Smooth muscle cell of the coronary artery (primary cell): Measurements from ENCODE around the gene ZSWIM2. TPM values are rescaled to one million over a fixed set of nuclear protein-coding genes. Genes with fewer than 3 reads are reported as not detected.

Experiments used
- total RNA-seq: library from RNA; depleted of rRNA; stranded (reverse); fragments of >200 nt; gene quantifications from 2 replicates; pipeline ENCODE4 v1.2.3, GENCODE V29; 2014; ENCODE audit warnings: low replicate concordance

The ZSWIM2 gene, protein sequence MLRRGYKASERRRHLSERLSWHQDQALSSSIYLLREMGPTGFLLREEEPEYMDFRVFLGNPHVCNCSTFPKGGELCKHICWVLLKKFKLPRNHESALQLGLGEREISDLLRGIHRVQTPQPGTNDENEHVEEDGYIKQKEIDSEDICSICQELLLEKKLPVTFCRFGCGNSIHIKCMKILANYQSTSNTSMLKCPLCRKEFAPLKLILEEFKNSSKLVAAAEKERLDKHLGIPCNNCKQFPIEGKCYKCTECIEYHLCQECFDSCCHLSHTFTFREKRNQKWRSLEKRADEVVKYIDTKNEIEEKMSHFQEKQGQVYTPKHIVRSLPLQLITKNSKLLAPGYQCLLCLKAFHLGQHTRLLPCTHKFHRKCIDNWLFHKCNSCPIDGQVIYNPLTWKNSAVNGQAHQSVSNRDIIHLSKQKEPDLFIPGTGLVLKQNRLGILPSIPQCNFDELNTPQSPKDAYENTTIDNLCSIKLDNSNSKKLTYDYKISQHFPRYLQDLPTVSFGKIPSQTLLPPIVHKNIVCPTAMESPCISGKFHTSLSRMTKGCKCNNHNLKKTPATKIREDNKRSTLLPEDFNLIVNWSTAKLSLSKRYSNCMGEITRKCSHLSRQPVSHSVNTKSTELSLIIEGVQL
- not detected in 2 replicates for total RNA-seq

DNA sequence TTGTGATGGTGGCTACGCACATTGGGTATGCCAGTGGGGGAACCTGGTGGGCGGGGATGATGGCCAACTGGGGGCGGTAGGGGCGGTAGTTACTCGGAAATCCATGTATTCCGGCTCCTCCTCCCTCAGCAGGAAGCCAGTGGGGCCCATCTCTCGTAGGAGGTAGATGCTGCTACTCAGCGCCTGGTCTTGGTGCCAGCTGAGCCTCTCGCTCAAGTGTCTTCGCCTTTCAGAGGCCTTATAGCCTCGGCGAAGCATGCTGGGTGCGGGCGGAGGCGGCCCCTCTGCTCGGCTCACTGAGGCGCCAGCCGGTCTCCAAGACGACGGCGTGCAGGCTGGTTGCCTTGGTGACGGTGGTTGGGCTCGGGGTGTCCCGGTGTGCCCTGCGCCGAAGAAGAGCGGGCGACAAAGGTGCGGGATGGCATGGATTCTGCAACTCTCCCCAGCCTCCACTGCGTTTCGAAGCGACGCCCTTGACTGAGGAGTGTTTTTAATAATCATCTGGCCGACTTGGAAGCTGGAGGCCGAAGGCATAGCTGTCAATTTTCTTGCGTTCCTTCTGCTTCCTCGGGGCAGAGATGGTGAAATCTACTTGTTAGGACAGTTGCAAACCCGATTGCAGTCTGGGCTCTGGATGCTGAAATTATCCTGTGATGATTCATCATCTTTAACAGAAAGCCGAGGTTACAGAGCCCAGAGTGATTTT lies at the start of gene ZSWIM2:
TSS of gene ZSWIM2 (minus strand) at position 298 of the 706 bp plus-strand sequence. CDS start at position 258, 40 bp downstream.

Other genes starting within 250 kb of the ZSWIM2 start
- gene FAM171B, start 155.1 kb downstream of the ZSWIM2 start, total RNA-seq = 13.2 and 14.3 TPM in 2 replicates